Smooth muscle cell of the brain vasculature (primary cell): ENCODE data around the gene OR2S2.
A peak's percentile ranks its signal among the peaks of the same experiment; 100 is the strongest.
"Not testable (repeated sequence)": the region's sequence is repeated elsewhere in the genome, so short reads cannot be mapped to it uniquely, and the experiment has no call there.

Experiments
- DNase-seq: peaks from one replicate; pipeline ENCODE4 v3.0.0-alpha.2; 2012; ENCODE audit warnings: low read depth, low spot score

Gene OR2S2

GRCh38 chr9:35933550-35934067, 24.3 kb downstream of the OR2S2 start:
- DNase-seq, result no peak

GRCh38 chr9:35932735-35933134, 25.2 kb downstream of the OR2S2 start:
- no peak for DNase-seq

GRCh38 chr9:35930989-35931388, 27.0 kb downstream of the OR2S2 start:
- DNase-seq, result no peak

GRCh38 chr9:35930521-35930920, 27.4 kb downstream of the OR2S2 start:
- DNase-seq, result no peak

GRCh38 chr9:35929453-35929718, 28.6 kb downstream of the OR2S2 start:
- no peak for DNase-seq

- no peak for DNase-seq
These were observed 29.1 kb downstream of the OR2S2 start for GRCh38 chr9:35928591-35929452.

- no peak for DNase-seq
These were observed 33.8 kb downstream of the OR2S2 start for GRCh38 chr9:35923927-35924763.

DNA sequence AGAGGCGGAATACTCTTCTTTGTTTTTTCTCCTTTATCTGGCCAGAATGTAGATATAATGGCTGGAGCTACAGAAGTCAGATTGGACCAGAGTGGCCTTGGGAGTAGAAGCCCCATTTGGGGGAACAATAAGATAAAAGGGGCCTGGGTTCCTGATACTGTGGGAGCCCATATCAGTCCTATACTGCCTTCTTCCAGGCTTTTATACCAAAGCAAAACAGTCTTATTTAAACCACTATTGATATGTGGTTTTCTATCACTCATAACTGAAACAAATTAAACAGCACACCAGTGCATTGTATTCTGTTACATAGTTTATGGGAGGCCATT, 34.4 kb downstream of the OR2S2 start:
- no peak for DNase-seq

DNA sequence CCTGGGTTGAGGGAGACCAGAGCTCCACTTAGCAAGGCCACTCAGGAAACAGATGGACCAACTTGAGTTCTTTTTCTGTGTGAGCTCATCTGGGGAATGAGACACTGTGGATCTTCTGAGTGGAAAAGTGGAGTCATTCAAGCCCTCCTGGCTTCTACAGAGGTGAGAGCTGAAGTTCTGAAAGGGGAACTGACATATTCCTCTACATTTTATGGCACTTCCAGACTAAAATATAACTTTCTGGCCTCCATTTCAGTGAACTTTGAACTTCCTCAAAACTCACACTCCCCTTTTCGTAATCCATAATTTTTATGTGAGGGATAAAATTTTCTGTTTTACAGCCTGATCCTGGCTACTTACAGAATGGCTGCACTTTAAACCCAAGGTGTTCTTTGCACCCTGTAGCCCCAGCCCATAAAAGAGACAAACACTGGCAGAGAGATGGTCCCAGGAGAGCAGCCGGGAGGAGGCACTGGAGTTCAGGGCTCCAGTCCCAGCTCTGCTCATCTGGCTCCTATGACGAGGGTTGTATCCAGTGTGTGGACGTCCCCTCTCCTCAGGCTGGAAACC, 37.8 kb downstream of the OR2S2 start:
- DNase-seq, result no peak

- DNase-seq, result no peak
These were observed 38.5 kb downstream of the OR2S2 start for GRCh38 chr9:35919212-35920008.

GRCh38 chr9:35918780-35919179, 39.2 kb downstream of the OR2S2 start:
- DNase-seq, result no peak

DNA sequence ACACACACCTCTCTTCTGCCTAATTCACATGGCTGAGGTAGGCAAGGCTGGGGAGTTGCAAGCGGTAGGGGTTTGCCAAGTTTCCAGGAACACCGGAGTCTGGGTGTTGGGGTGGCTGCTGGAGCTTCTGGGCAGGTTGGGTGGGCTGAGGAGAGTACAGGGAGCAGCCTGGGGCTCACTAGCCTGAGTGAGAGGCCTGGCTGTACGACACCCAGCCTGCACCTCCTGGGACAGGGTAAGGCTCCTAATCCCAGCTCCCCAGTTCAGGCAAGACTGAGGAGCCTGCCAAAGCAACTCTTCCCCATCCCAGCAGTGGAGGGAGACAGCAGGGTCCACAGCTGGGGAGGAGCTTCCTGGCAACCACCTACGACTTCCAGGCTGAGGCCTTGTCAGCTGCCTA, 40.7 kb downstream of the OR2S2 start:
- DNase-seq, result no peak

DNA sequence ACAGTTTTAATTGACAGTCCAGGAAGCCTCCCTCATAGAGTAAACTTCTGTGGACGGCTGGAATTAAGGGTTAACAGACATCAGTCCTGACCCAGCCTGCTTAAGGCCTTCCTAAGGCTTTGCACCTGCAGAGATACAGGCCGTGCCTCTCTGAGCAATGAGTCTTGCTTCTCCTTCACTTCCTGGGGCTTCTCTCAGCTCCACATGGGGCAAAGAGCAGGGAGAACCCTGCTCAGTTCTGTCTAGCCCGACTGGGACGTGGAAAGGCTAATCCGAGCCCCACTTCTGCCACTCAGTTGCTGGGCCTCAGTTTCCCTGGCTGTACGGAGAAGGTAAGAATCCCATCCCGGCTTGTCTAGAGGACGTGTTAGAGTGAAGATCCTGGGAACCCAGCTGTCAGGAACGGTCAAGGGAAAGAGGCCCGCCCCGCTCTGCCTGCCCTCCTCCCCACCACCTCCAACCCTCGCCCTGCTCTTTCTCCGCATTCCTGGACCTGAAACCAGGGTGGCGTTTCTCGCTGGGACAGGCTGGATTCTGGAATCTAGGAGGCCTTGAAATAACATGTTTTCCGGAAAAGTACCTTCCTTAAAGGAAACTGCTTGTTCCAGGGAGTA, 42.2 kb downstream of the OR2S2 start:
- DNase-seq, result no peak

DNA sequence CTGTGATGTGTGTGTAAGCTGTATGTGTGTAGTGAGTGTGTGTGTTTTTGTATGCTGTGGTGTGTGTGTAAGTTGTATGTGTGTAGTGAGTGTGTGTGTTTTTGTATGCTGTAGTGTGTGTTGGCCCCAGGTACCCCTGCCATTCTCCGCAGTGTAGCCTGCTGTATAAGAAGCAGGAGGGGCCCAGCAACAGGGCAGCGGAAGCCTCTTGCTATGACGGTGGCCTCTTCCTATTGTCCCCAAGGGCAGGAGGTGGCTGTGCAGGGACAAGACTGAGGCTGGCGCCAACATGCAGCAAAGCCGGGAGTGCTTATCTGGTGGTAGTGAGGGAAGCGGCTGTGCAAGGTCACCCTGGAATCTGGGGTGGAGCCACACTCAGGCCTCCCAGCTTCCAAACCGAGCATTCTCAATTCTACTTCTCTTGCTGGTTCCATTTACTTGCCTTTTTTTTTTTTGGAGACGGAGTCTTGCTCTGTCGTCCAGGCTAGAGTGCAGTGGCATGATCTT, 43.6 kb downstream of the OR2S2 start:
- DNase-seq, result no peak

DNA sequence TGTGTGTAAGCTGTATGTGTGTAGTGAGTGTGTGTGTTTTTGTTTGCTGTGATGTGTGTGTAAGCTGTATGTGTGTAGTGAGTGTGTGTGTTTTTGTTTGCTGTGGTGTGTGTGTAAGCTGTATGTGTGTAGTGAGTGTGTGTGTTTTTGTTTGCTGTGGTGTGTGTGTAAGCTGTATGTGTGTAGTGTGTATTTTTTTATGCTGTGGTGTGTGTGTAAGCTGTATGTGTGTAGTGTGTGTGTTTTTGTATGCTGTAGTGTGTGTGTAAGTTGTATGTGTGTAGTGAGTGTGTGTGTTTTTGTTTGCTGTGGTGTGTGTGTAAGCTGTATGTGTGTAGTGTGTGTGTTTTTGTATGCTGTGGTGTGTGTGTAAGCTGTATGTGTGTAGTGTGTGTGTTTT, 44.5 kb downstream of the OR2S2 start:
- not testable (repeated sequence) for DNase-seq

- no peak for DNase-seq
These were observed 45.1 kb downstream of the OR2S2 start for GRCh38 chr9:35912791-35913400.

DNA sequence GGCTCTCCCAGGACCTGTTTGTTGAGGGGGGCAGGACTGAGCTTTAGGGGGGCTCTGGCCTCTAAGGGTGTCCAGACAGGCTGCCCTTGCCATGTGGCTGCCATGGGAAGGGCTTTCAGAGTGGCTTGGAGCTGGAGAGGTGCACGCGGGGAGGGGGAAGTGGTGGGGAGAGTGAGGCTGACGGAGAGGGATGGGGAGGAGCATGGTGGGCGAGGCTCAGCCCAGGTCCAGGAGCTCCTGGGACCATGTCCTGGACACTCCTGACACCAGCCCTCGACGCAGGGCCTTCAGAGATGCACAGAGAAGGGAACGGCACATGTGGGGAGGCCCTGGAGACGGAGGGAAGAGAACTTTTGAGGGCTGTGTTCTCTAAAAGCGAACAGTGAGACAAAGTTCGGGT, 46.3 kb downstream of the OR2S2 start:
- no peak for DNase-seq

DNA sequence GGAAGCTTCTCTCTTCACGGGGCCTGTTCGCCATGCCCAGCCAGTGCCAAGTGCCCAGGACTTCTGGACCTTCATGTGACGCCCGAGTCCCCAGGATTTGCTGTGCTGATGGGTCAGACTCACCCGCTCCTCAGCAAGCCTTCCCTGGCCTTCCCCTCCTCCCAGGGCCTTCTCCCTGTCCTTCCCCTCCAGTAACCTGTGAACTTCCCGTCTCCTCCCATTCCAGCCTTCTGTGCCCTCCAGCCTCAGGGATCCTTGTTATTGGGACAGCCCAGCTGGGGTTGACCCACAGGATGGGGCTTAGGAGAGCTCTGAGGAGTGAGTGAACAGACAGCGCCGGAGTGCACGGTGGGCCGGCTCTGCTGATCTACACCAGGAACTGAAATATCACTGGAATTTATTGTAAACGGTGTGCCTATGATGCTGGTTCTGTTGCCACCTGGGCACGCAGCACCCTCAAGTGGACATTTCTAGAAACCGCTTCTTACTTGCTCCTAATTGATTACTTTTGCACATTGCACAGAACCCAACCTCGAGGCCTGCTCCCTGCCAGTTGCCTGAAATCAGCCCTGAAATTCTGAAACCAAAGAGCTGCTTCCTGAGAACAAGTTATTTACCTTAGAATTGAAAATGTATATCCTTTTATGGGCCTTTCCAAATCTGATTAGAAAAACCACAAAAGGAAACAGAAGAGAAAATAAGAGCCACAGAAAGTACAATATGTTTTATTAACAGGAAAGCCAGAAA, 47.2 kb downstream of the OR2S2 start:
- DNase-seq, result peak; percentile 37

GRCh38 chr9:35909687-35910612, 48.0 kb downstream of the OR2S2 start:
- DNase-seq, result no peak
